H1 (cell line): ENCODE results near the gene S100PBP. TPM values are rescaled to one million over a fixed set of nuclear protein-coding genes. Genes with fewer than 3 reads are reported as not detected.

Experiments used
- ASH2L ChIP-seq: fragments of 200-600, 300-600 bp; sonication (generic); IDR thresholded peaks from one replicate; pipeline ENCODE4 v1.7.1; 2017; ENCODE audit warnings: low read length
- CHD2 ChIP-seq: IDR thresholded peaks from 2 replicates; pipeline ENCODE4 v1.6.1; 2012; ENCODE audit warnings: low read length, improper control_type of control experiment
- CHD7 ChIP-seq: fragments of 300-600 bp; sonication (generic); IDR thresholded peaks from 2 replicates; pipeline ENCODE4 v1.7.1; 2012; ENCODE audit warnings: low read length, moderate library complexity, mild to moderate bottlenecking, inconsistent platforms; ENCODE audit not compliant: insufficient replicate concordance
- JUN ChIP-seq: IDR thresholded peaks from 2 replicates; pipeline ENCODE4 v1.6.1; 2011; ENCODE audit warnings: low read depth, mild to moderate bottlenecking, improper control_type of control experiment, low read length
- RAD21 ChIP-seq, 2 experiments: IDR thresholded peaks in 1 of 2; conservative IDR thresholded peaks in 1 of 2; 2 replicates each; pipeline ENCODE4 v1.6.1; 2011; ENCODE audit warnings: low read depth in 2 of 2, low read length in 2 of 2, improper control_type of control experiment in 1 of 2, inconsistent platforms in 1 of 2, mild to moderate bottlenecking in 1 of 2, moderate library complexity in 1 of 2
- RBBP5 ChIP-seq: IDR thresholded peaks from 2 replicates; pipeline ENCODE4 v1.7.1; 2012; ENCODE audit warnings: low read depth, mild to moderate bottlenecking, inconsistent platforms, low read length, moderate library complexity, borderline replicate concordance
- SP2 ChIP-seq: IDR thresholded peaks from 2 replicates; pipeline ENCODE4 v1.6.1; 2012; ENCODE audit warnings: mild to moderate bottlenecking, low read length, inconsistent platforms
- TCF12 ChIP-seq: IDR thresholded peaks from 2 replicates; pipeline ENCODE4 v1.6.1; 2011; ENCODE audit warnings: low read depth, mild to moderate bottlenecking, low read length
- YY1 ChIP-seq: IDR thresholded peaks from 2 replicates; pipeline ENCODE4 v1.6.1; 2011; ENCODE audit warnings: low read depth, mild to moderate bottlenecking, low read length
- ZNF274 ChIP-seq: IDR thresholded peaks from 2 replicates; pipeline ENCODE4 v1.7.0; 2012; ENCODE audit warnings: low read length, borderline replicate concordance; ENCODE audit errors: extremely low read depth
- polyA plus RNA-seq, 7 experiments: library from polyadenylated mRNA; depleted of rRNA in 3 of 7; stranded (reverse) in 5 of 7; unstranded in 2 of 7; fragments of >200 nt in 5 of 7; fragments of 200-250 nt in 2 of 7; gene quantifications; 1 replicate in 5 of 7; 2 replicates in 1 of 7; 4 replicates in 1 of 7; pipeline versions ENCODE4 v1.2.1 to v1.2.3, GENCODE V29; 2011 to 2013; ENCODE audit warnings: missing spikeins in 2 of 7, mixed read lengths in 2 of 7
- total RNA-seq: library from RNA; stranded (reverse); fragmentation: NEBNext Ultra II Directional; extraction: Animal tissue kit (Norgen Biotek cat#: 25700); gene quantifications from 2 replicates; pipeline ENCODE4 v1.2.1, GENCODE V29; 2021

S100PBP gene
- total and polyA plus RNA-seq, 2 of the 8 experiments (the other 6 are each of a cell fraction or from before 2014, with no cell fraction given): 43.8 to 68.3 TPM

GRCh38 chr1:32904797-32905196 is 87.3 kb downstream of the S100PBP start (continued):
- no peak for TF ChIP-seq CHD7
- no peak for TF ChIP-seq ASH2L
- no peak for TF ChIP-seq SP2
- TF ChIP-seq RBBP5: no peak
- no peak for TF ChIP-seq YY1
- no peak for TF ChIP-seq CHD2
- TF ChIP-seq RAD21 (IDR thresholded peaks at IDR 0.05 in 1 of 2, conservative IDR thresholded peaks at IDR 0.05 in 1 of 2; ENCODE audit: low read depth in 2 of 2, low read length in 2 of 2): no peak
- no peak for TF ChIP-seq JUN
- TF ChIP-seq ZNF274: no peak
- no peak for TF ChIP-seq TCF12
